Stomach (tissue), 4 donors: ENCODE data around the gene AAMP.

Experiments used
- EP300 ChIP-seq: sonication (generic); formaldehyde crosslinking; IDR thresholded peaks from one replicate; pipeline ENCODE4 v1.6.1; 2017; ENCODE audit warnings: antibody characterized with exemption
- POLR2A ChIP-seq, 4 donors: fragments of 450-650 bp; IDR thresholded peaks; one replicate each; pipeline ENCODE4 v1.6.1; 2016; ENCODE audit warnings: antibody characterized with exemption in 4 of 4, control low read depth in 2 of 4, mild to moderate bottlenecking in 1 of 4, moderate library complexity in 1 of 4
- POLR2AphosphoS5 ChIP-seq, 3 donors: sonication (generic); formaldehyde crosslinking; IDR thresholded peaks; one replicate each; pipeline ENCODE4 v1.6.1; 2016; ENCODE audit warnings: antibody characterized with exemption in 3 of 3
- TF ChIP-seq, protein P1 (sequence below), 7 experiments: fragments of 450-650 bp in 4 of 7; fragments of 200-600 bp in 3 of 7; sonication (generic) in 3 of 7; IDR thresholded peaks; one replicate each; pipeline ENCODE4 v1.5.1; 2016 to 2019; ENCODE audit warnings: antibody characterized with exemption in 7 of 7, control low read depth in 2 of 7, mild to moderate bottlenecking in 1 of 7

DNA sequence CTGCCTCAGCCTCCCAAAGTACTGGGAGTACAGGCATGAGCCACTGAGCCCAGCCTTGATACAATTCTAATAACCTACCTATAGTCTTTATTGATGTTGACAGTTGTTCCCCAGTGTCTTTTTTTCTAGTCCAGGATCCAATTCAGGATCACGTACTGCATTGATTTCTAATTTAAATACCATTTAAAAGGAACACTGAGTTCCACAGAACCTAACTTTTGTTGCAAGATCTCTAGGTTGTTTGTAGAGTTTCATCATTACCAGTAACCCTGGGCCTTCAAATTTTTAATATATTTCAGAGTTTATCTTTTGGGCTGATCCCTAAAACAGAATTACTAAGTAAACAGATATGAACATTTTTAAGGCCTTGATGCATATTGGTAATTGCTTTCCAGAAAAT is 43.4 kb upstream of the AAMP start:
- TF ChIP-seq POLR2A (IDR thresholded peaks at IDR 0.05) (no peak), POLR2AphosphoS5 (IDR thresholded peaks at IDR 0.05) (no peak), EP300 (no peak)
- TF ChIP-seq, protein P1, sequence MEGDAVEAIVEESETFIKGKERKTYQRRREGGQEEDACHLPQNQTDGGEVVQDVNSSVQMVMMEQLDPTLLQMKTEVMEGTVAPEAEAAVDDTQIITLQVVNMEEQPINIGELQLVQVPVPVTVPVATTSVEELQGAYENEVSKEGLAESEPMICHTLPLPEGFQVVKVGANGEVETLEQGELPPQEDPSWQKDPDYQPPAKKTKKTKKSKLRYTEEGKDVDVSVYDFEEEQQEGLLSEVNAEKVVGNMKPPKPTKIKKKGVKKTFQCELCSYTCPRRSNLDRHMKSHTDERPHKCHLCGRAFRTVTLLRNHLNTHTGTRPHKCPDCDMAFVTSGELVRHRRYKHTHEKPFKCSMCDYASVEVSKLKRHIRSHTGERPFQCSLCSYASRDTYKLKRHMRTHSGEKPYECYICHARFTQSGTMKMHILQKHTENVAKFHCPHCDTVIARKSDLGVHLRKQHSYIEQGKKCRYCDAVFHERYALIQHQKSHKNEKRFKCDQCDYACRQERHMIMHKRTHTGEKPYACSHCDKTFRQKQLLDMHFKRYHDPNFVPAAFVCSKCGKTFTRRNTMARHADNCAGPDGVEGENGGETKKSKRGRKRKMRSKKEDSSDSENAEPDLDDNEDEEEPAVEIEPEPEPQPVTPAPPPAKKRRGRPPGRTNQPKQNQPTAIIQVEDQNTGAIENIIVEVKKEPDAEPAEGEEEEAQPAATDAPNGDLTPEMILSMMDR (IDR thresholded peaks at IDR 0.05), result no peak
